Stimulated activated CD4-positive, alpha-beta T cell treated with anti-CD3 and anti-CD28 coated beads, Interleukin-4, amount 100 ng/mL, for 48 hours (primary cell): ENCODE results near the gene ADAMTS3.

Source experiments
- DNase-seq, 2 donors: peaks; one replicate each; pipeline ENCODE4 v3.0.0-alpha.2; 2020; ENCODE audit warnings: low read depth in 2 of 2

Gene ADAMTS3

DNA sequence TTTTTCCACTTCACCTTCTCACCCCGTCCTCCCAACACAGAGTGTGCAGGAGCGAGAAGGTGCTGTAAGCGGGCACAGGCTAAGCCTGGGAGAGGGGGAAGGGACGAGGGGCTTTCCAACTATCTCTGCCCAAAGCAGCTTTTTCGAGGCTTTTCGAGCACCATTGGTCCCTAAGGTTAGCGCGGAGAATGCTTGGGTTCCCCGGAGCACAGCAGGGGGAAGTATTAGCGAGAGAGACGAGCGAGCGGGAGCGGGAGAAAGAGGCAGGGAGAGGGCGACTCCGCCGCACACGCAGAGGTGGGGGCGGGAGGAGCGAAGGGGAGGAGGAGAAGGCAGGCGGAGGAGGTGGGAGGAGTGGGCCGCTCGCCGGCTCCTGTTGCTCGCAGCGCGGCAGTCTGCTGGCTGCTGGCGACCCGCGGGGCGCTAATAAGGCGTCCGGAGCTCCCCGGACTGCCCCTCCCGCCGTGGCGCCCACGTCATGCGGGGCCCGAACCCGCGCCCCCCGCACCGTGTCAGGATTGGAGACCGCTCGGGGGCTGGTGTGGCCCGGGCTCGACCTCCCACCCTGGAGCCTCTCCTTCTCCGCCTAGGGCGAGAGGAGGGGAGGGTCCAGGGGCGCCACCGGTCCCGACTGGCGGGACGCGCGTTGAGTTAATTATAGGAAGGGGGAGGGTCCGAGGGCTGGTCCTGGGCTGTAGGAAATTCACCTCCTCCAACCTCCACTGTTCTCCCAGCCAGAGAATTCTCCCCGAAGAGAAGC lies at the start of gene ADAMTS3:
TSS of gene ADAMTS3 (minus strand) at position 263 of the 760 bp plus-strand sequence. CDS start 459 bp downstream, outside the sequence.
- no peak for DNase-seq

DNA sequence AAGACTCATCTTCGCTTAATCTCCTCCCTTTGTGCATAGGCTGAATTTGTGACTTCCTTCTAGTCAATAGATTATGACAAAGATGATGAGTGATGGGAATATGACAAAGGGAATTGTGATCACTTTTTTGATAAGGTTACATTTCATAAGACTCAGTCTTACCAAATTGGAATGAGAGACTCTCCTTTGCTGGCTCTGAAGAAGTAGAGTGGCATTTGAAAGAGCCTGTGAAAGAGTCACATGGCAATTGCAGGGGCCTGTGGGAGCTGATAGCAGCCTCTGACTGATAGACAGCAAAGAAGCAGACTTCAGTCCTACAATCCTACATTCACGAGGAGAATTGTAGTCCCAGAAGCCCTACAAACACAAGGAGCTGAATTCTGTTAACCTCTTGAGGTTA lies 44.9 kb upstream of the ADAMTS3 start:
- no peak for DNase-seq

DNA sequence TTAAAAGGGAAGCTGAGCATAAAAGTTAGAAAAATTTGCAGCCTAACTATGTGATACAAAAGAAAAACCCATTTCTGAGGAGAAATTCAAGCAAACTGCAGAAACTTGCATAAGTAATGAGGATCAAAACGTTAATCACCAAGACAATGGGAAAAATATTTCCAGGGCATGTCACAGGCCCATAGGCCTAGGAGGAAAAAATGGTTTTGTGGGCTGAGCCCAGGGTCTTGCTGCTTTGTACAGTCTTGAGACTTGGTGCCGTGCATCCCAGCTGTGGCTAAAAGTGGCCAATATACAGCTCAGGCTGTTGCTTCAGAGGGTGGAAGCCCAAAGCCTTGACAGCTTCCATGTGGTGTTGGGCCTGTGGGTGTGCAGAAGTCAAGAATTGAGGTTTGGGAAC lies 37.7 kb upstream of the ADAMTS3 start:
- no peak for DNase-seq

DNA sequence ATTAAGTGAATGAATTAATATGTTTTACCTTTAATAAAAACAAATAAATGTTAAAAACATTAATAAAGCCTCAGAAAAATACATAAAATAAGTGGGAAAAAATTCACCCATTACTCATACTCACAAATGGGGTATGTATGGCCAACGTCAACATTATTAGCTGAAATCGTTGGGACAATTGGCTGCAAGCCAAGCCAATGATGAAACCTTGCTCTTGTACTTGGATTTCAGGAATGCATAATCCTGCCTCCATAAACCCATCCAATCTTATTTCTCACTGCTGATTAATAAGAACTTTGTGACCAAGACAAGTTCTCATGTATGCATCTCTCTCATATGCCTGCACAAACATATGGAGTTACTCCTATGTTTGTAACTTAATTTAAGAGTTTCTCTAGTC lies 35.3 kb upstream of the ADAMTS3 start:
- DNase-seq = no peak

DNA sequence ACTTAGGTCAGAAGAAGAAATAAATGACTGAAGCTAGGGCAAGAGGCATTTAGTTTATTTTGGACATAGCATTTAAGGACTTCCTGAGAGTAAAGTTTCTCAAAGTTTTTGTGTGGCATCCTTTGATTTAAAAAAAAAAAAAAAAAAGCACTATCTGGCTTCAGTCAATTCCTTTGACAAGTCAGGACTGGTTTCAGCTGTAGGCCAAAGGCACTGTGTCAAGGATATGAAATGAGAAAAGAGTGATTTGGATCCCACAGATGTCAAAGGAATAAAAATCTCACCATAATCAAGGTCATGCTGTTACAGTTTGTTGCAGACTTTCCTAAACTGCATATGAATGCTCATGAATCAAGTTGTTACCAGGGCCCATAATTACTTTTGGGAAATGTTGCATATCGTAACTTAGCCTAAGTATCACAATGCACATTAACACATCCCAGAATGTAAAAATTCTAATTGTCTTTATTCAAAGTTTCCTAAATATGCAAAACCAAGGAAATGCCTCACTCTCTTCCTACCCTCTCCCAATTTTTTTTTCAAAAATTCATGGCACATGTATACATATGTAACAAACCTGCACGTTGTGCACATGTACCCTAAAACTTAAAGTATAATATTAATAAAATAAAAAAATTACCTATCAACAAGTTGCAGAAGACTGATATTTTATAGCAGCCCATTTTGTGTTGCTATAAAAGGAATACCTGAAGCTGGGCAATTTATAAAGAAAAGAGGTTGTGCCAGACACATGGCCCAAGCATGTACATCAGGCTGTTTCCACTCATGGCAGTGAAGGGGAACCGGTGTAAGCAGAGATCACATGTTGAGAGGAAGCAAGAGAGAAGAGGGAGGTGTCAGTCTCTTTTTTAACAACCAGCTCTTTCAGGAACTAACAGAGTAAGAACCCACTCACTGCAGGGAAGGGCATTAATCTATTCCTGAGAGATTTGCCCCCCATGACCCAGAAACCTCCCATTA lies 33.7 kb upstream of the ADAMTS3 start:
- DNase-seq = no peak

DNA sequence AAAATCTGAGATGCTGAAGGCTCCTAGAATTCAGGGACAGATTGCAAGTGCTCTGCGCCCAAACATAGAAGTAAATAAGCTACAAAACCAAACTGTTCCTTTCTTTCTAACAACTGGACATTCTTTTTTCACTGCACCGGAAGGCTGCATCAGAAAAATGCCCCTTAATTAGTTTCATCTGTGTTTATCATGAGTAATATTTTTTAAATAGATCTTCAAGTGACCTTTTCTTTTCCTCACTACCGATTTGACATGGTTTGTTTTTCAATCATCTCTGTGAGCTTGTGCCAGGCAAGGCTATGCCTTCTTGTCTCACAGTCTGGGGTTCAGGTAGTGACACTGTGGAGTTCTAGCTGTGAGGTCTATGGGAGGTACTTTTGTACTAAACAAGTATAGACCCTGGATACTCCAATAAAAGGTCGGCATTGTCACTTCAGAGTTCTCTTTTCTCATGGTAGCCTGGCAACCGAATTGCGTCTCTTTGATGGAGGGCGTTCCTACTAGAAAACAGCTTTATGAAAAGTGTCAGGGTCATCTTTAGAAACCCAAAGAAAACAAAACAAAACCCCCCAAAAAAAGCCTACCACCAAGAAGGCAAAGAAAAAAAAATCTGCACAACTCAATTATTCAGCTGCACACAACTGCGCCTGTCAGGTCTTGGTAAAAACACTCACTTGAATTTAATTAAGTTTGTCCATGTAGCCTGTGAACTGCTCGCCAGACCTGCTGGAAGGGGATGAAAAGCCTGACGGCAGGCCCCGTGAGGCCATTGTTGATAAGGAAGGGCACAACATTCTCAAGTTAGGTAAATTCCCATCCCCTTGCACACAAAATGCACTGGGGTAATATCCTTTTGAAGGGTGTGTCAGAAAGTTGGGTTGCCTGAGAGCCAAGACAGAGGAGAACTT lies 22.8 kb upstream of the ADAMTS3 start:
- DNase-seq = no peak

DNA sequence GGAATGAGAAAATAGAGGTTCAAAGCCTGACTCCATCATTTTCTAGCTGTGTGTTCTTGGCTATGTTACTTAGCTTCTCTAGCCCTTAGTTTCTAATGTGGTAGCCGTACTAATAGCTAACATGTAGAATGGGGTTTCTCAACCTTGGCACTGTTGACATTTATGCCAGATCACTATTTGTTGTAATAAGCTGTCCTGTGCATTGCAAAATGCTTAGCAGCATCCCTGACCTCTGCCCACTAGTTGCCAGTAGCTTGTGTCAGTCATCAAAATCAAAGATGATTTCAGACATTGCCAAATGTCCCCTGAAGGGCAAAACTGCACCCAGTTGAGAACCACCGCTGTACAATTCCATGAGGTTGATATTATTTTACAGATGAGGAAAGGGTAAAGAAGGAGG lies 18.3 kb upstream of the ADAMTS3 start:
- no peak for DNase-seq

DNA sequence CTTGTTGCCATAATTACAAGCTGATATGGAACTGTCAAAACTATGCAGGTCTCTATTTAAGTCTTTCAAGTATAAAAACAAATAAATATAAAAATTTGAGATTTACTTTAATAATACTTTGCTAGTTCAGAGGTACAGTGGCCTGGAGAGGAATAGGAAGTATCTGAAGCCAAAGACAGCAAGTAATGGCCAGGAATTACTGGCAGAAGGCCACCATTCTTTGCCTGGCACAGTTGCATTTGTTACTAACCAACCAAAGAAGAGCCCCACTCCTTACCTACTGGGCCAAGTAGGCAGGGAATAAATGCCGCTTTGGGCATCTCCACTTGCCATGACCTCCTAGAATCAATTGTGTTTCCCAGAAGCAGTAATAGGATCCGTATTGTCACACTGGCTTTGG lies 13.8 kb upstream of the ADAMTS3 start:
- no peak for DNase-seq

DNA sequence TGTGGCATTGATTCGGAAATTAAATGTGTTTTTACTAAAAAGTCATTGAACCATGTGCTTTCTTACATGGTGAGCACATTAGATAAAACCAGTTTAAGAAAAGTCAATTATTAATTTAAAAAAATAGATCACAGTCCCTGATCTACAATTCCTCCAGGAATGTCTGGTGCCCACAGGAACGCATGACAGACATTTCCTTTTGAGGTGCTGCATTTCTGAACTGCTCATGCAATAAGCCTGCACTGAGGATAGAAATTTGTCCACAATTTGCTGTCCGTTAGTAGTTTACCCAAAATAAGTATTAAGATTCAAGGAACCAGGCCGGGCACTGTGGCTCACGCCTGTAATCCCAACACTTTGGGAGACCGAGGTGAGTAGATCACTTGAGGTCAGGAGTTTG lies 8.2 kb upstream of the ADAMTS3 start:
- DNase-seq = no peak

DNA sequence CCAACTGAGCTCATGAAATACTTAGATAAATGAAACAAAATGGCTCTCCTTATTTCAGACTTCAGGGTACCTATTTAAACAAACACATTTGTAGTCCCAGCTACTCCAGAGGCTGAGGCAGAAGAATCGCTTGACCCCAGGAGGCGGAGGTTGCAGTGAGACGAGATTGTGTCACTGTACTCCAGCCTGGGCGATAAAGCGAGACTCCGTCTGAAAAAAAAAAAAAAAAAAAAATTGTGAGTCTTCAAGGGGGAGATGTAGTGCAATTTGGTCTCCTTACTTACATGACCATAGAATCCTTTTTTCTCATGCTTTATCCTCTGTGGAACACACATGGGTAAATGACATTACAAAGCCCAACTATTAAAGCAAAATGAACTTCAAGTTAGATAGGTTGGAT lies 2.3 kb upstream of the ADAMTS3 start:
- no peak for DNase-seq

DNA sequence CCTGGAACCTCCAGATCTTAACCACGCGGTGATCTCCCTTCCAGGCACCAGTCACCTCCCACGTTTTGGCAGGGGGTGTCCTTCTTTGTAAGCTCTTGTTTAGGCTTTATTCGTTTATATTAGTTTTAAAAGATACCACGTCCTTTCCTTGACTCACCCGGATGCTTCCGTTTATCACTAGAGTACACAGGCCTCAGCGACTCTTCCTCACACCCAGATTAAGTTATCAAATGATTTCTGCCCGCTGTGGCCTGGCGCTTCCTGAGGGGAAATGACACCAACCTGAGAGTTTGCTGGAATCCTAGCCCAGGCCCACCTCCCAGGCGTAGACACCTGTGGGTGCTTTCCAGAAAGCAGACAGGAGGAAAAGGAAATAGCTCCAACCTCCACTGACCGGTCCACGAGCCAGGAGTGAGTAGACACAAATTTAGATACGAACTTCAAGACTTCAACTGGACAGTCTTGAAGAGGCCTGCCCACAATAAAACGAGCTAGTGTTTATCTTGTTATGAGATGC lies 756 bp upstream of the ADAMTS3 start:
- no peak for DNase-seq

DNA sequence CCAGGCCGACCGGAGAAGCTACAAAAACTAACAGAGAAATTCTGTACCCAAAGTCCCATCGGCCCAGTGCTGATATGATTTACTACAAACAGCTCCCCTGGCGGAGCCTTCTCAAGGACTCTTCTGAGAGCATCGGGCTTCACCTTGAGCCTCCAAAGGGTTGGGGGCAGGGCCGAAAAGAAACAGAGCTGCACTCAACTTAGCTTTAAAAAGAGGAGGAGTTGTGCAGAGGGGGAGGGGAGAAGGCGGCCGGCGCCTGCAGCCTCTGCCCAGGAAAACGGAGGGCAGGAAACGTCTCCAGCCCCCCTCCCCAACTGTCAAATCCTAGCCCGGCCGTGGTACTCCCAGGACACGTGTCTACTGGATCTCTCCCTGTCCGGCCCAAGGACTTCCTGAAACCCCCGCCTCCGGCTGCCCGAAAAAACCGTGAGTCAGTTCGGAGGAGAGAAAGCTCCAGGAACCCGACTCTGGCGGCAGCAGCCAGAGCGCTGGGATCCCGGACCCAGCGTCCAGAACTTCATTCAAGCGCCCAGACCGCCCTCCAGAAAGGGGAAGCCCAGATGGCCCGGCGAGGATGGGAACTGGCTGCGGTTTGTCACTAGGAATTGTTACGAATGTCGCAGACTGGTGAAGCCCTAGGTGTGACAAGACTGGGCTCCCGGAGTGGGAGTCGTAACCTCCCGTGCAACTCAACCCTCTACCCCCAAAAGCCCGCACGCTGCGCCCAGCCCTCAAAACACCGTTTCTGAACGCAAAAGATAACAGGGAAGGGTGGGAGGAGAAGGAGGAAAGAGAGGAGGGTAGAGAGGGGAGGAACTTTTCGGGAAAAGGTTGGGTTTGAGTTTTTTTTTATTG lies 973 bp downstream of the ADAMTS3 start:
- DNase-seq = peak in 1 of 2 donors; percentile 12

DNA sequence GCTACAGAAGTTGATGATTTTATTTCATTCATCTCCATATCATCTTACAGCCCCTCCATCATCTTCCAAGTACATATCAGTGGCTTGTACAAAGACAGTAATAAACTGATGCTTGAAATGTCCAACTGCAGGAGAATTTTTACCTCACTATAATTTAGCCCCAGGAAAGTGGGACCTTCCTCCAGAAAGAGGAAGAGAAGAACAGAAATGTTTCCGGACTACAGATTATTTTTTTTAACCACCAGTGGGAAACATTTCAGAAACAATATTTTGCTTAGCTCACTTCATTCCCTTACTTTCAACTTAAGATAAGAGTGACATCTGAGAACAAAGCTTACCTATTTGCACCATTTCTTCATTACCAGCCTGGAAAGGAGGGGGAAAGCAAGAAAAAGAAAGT lies 2.0 kb downstream of the ADAMTS3 start:
- no peak for DNase-seq

DNA sequence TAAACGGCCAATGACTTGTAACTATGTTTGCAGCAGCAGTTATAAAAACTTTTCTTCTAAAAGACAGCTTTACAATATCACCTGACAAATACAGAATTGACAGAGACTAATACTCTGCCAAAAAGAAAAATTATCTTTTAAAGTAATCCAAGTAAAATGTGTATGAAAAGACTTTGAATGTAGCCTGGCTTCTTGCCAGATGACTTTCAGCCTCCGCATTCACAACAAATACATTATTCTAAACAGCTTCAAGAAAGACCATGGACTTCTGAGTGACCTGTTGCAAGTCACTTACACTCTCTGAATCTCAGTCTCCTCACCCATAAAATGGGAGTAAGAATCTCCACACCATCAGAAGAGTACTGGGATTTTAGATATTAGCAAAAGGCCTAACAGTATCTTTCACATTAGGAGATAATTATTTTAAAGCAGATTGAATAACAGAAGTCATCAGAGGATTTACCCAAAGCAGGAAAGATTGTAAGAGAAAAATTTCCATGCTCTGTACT lies 2.5 kb downstream of the ADAMTS3 start:
- no peak for DNase-seq

DNA sequence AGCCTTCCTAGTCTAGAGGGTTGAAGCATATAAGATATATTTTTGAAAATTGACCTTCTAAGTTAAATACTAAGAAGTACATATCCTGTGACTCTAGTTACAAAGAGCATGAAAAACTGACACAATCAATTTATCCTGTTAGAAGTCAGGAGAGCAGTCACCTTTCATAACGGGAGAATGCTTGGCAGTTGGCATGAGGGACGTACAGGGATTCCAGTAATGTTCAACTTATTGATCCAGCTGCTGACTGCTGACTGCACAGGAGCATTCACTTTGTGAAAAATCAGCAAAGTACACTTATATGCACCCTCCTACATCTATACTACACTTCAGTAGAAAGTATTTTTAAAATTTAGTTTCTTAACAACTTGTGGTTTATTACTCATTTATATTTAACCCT lies 4.2 kb downstream of the ADAMTS3 start:
- DNase-seq = no peak

DNA sequence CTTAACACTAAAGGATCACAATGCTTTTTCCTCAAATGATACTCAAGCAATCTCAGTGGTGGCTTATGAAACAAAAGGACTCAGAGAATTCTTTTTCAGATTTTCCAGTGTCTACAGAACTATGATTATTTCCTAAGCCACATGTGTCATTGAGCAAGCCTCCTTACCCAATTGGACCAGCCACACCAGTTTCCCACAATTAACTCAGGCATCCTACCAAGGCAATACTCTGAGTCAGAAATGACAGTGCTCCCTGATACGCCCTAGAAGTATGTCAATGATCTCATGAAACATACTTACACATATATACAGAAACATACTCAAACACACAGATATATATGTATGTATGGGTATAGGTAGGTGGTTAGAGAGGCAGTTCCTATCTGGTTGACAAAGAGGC lies 4.8 kb downstream of the ADAMTS3 start:
- no peak for DNase-seq

DNA sequence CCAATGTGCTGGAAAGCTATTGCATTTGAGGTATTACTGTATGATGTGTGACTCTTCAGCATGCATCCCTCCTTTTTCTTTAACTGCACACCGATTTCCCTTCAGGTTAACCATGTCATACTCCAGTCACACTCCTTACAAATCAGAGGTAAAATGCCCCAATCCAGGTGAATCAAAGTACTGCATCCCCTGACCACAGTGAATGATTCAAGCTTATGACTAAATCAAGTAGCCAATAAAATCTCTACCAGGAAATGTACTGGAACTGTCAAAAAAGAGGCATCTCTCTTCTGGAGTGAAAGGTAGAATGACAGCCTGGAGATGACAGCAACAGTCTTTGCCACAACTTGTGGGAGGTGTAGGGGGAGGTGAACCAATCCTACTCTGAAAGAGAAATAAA lies 10.4 kb downstream of the ADAMTS3 start:
- DNase-seq = no peak

DNA sequence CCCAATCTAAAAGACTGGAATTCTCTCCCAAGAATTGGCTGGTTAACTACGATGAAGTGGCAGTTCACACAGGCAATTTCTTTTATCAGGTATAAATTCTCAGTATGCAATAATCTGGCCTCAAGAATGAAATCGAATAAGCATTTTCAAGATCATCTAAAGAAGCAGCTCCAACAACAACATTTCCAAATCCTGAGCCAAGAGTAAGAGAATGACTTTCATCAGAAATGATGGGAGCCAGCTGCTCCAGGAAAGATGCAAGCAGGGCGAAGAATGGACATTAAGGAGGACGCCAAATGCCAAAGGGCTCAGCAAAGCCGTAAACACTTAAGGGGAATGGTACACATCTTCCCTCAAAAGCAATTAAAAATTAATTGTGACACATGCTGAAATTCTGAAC lies 12.0 kb downstream of the ADAMTS3 start:
- DNase-seq = no peak

DNA sequence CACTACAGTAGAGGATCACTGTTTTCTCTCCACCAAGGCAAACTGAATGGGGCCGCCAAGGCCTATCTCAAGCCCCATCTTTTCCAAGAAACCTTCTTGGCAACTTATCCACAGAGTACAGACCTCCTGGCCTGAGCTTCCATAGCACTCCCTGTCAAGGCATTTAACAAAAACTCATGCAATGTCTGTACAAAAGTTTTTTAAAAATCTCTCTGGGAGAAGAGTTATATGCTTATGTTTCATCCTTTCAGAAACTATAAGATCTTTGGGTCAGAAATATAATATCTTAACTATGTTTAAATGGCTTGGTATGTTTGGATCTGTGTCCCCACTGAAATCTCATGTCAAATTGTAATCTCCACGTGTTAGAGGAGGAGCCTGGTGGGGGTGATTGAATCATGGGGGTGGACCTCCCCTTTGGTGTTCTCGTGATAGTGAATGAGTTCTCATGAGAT lies 13.6 kb downstream of the ADAMTS3 start:
- no peak for DNase-seq
